ENCODE results near the gene FHIT. TPM values are rescaled to one million over a fixed set of nuclear protein-coding genes. Genes with fewer than 3 reads are reported as not detected.
A peak's percentile ranks its signal among the peaks of the same experiment; 100 is the strongest.

Gene FHIT
- total RNA-seq, 1 experiment from 2014 or later = 0.87 TPM

GRCh38 chr3:60176614-60177013 lies 1074.6 kb downstream of the FHIT start:
- no peak for DNase-seq (ENCODE audit: low spot score)

GRCh38 chr3:60175680-60176079 lies 1075.6 kb downstream of the FHIT start:
- DNase-seq (ENCODE audit: low spot score) = no peak

GRCh38 chr3:60169755-60170154 lies 1081.5 kb downstream of the FHIT start:
- DNase-seq (ENCODE audit: low spot score) = no peak

GRCh38 chr3:60167186-60167585 lies 1084.1 kb downstream of the FHIT start:
- no peak for DNase-seq (ENCODE audit: low spot score)

- no peak for DNase-seq (ENCODE audit: low spot score)
Measured at GRCh38 chr3:60160822-60161748, 1090.2 kb downstream of the FHIT start.

- peak; percentile 4 for DNase-seq (ENCODE audit: low spot score)
Measured at GRCh38 chr3:60160111-60160821, 1091.0 kb downstream of the FHIT start.

- no peak for DNase-seq (ENCODE audit: low spot score)
Measured at GRCh38 chr3:60158035-60158434, 1093.2 kb downstream of the FHIT start.

- DNase-seq (ENCODE audit: low spot score) = no peak
Measured at GRCh38 chr3:60154011-60154410, 1097.2 kb downstream of the FHIT start.

- no peak for DNase-seq (ENCODE audit: low spot score)
Measured at GRCh38 chr3:60153221-60153999, 1097.8 kb downstream of the FHIT start.

GRCh38 chr3:60149501-60149900 lies 1101.8 kb downstream of the FHIT start:
- DNase-seq (ENCODE audit: low spot score) = no peak

- no peak for DNase-seq (ENCODE audit: low spot score)
Measured at GRCh38 chr3:60147249-60147950, 1103.9 kb downstream of the FHIT start.

- no peak for DNase-seq (ENCODE audit: low spot score)
Measured at GRCh38 chr3:60146121-60146520, 1105.1 kb downstream of the FHIT start.

- DNase-seq (ENCODE audit: low spot score) = no peak
Measured at GRCh38 chr3:60144071-60144470, 1107.2 kb downstream of the FHIT start.

GRCh38 chr3:60142009-60142408 lies 1109.2 kb downstream of the FHIT start:
- no peak for DNase-seq (ENCODE audit: low spot score)

- DNase-seq (ENCODE audit: low spot score) = no peak
Measured at GRCh38 chr3:60140160-60140559, 1111.1 kb downstream of the FHIT start.

- DNase-seq (ENCODE audit: low spot score) = no peak
Measured at GRCh38 chr3:60136601-60137000, 1114.7 kb downstream of the FHIT start.

GRCh38 chr3:60135474-60135873 lies 1115.8 kb downstream of the FHIT start:
- DNase-seq (ENCODE audit: low spot score) = no peak

GRCh38 chr3:60133269-60134162 lies 1117.7 kb downstream of the FHIT start:
- no peak for DNase-seq (ENCODE audit: low spot score)

- DNase-seq (ENCODE audit: low spot score) = no peak
Measured at GRCh38 chr3:60131618-60132017, 1119.6 kb downstream of the FHIT start.

GRCh38 chr3:60126511-60127304 lies 1124.5 kb downstream of the FHIT start:
- no peak for DNase-seq (ENCODE audit: low spot score)
